Activated CD4-positive, alpha-beta T cell treated with anti-CD3 and anti-CD28 coated beads, Interleukin-2, amount 50 U/mL, for 16 hours (primary cell): ENCODE measurements around the gene TTC19.
"Not testable (repeated sequence)": the region's sequence is repeated elsewhere in the genome, so short reads cannot be mapped to it uniquely, and the experiment has no call there.

Source experiments
- DNase-seq: peaks from one replicate; pipeline ENCODE4 v3.0.0-alpha.2; 2020

TTC19 gene

DNA sequence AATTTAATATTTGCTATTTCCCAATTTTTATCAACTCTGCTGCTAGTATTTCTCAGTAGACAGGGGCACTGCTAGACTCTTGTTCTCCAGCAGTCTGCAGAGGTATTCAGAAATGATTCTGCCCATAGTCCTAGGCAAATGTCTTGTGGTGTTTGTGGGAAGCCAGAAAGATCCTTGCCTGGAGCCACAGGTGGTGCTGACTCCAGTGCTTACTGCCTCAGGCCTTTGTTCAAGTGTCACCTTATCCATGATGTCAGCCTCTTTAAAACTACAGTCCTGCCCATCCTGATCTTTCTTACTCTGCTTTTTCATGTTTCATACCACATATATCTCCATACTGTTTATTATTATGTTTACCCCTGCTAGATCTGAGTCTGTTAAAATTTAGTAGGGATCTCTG is 26.6 kb upstream of the TTC19 start:
- DNase-seq: no peak

DNA sequence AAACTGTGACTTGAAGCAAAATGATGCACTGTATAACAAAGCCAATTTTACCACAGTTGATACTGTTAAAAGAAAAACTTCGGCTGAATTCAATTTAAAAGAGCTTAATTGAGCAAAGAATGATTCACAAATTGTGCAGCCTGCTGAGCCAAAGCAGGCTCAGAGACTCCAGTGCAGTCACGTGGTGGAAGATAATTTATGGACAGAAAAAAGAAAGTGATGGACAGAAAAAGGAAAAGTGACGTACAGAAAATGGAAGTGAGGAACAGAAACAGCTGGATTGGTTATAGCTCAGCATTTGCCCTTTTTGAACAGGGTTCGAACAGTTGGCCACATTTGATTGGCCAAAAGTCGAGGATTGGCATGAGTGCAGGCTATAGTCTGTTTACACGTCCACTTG is 25.8 kb upstream of the TTC19 start:
- no peak for DNase-seq

GRCh38 chr17:15977894-15978293 is 21.7 kb upstream of the TTC19 start:
- no peak for DNase-seq

DNA sequence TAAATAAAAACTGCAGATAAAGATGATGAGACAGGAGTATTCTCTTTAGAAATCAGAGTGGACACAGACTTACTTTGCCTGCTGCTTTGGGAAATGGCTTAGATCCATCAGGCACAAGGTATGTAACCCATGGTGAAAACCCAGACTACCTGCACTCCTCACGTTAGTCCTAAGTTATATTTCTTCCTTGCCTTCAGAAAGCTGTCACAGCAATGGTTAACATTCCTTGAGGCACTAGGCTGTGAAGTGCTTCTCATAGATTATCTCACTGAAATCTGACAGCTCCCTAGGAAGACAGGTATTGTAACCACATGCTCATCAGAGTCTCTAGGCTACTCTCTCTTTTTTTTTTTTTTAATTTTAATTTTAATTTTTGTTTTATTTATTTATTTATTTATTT is 21.0 kb upstream of the TTC19 start:
- DNase-seq: no peak

GRCh38 chr17:15979013-15979412 is 20.6 kb upstream of the TTC19 start:
- not testable (repeated sequence) for DNase-seq

- peak; percentile 62 for DNase-seq
These were observed 18.4 kb upstream of the TTC19 start for GRCh38 chr17:15981208-15981607.

- DNase-seq: no peak
These were observed 17.7 kb upstream of the TTC19 start for GRCh38 chr17:15981646-15982580.

- no peak for DNase-seq
These were observed 3.3 kb upstream of the TTC19 start for GRCh38 chr17:15996322-15996721.

- DNase-seq: no peak
These were observed 1.5 kb upstream of the TTC19 start for GRCh38 chr17:15998031-15998562.

- DNase-seq: no peak
These were observed 577 bp downstream of the TTC19 start for GRCh38 chr17:15999974-16000827.

- DNase-seq: peak; percentile 60
These were observed 1.7 kb downstream of the TTC19 start for GRCh38 chr17:16001226-16001897.

GRCh38 chr17:16002708-16003260 is 3.2 kb downstream of the TTC19 start:
- DNase-seq: no peak

GRCh38 chr17:16003841-16004240 is 4.2 kb downstream of the TTC19 start:
- no peak for DNase-seq

DNA sequence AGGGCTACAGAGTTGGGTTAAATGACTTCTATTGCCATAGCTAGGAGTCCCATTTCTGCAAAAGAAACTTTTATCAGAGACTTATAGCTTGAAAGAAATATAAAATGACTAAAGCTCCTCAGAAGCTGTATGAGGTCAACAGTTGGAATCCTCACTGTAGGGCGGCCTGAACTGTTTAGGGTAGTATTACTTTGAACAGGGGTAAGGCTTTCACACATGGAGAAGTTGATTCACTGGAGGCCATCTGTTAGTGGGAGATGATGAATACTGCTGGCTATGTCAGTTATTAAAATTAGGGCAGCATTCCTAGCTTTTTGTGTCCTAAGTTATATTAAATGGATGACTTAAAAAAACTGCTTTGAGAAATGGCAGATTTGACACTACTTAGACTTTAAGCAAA is 6.0 kb downstream of the TTC19 start:
- DNase-seq: no peak

GRCh38 chr17:16007439-16007838 is 7.8 kb downstream of the TTC19 start:
- DNase-seq: peak; percentile 28

DNA sequence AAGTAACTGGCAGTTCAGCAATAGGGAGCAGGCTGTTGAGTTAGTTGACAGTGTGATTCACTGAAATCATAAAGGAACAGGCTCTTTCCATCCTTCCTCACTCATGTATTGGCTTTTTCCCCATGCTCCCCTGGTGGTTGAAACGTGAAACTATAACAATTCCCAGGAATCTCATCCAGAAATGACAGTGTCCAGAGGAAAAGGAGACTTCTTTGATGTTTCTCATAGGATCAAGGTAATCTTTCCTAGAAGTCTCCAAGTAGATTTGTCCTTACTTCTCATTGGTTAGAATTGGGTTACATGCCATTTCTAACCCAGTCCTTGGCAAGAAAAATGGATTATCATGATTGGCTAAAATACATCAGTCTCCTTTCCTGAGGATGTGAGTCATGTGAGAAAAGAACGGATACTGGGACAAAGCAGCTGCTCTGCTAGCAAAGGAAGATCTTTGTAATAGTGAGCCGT is 14.4 kb downstream of the TTC19 start:
- DNase-seq: no peak

DNA sequence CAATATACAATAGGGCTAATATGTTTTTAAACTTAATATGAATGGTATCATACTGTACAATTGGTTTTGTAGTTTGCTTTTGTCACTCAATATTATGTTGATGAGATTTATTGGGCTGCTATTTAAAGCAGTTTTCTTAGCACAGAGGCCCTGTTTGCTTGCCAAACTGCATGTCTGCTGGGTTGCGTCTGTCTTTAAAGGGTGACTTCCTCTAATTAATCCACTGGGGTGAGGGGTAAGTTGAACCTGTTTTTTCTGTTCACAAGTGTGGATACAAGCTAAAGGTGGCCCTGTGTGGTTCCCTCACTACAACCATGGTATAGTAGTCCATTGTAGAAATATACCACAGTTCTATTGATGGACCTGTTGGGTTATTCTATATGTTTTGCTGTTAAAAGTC is 19.7 kb downstream of the TTC19 start:
- no peak for DNase-seq

GRCh38 chr17:16023881-16024280 is 24.3 kb downstream of the TTC19 start:
- DNase-seq: no peak

GRCh38 chr17:16025202-16025601 is 25.6 kb downstream of the TTC19 start:
- no peak for DNase-seq

DNA sequence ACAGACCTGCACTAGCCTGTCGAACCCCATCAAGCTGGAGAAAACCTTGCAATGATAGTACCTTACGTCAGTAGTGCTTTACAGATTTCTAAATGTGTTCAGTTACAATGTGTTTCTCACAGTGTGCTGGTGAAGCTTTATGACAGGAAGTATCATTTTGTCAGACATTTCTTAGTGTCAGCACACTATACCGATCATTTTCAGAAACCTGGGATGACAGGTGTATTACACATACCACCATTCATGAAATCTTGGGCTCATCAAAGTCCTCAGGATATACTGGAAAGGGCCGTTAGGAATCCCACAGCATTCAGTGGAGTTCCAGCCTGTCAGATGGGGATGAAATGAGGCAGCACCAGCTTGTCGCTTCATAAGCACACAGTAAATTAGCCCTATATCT is 27.3 kb downstream of the TTC19 start:
- peak; percentile 12 for DNase-seq

DNA sequence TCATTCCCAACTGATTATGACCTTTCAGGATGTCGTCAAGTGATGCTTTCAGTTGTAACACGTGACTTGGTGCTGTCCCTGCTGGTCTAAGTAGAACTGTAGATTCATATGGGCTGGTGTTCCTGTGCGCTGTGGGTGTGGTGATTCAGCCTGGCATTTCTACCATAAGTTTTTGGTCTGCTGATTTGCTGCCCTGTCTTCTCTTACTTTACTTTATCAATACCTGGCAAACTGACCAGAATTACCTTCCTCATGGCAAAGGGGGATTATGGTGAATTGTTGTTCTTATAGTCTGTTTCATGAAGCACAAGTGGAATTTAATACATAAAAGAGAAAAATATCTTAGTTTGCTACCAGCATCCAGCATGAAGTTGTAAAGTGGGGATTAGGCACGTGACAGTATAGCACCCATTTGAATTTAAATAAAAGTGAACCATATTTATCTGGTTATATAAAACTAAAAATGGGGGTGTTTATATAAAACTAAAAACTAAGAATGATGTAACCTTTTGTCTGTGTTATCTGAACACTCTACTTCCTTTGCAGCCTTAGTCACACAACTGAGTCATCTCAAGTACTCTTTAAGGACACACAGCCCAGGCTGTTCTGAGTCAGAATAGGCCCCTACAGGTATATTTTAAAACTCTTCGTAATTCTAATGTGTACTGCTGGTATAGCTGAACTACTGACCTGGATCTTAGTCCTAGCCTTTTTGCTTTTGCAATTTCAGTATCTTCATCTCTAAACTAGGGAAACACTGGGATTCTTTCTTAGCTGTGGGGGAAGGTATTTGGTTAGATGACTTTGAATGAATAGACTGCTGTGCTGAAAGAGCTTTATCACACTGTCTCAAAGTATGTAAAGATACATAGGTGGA is 28.3 kb downstream of the TTC19 start:
- peak; percentile 89 for DNase-seq
